Endometrial microvascular endothelial cells (primary cell): ENCODE measurements around the gene CDH22. TPM values are rescaled to one million over a fixed set of nuclear protein-coding genes. Genes with fewer than 3 reads are reported as not detected.

ENCODE experiments used
- in situ Hi-C: cut with HindIII; loops from 2 replicates; pipeline ENCODE4 v1.10.0; 2017; ENCODE audit warnings: low sequenced_read_pairs, low pct_unique_long_range_greater_than_20kb; ENCODE audit errors: inconsistent ontology term
- total RNA-seq: library from RNA; depleted of rRNA; stranded (reverse); fragments of >200 nt; gene quantifications from one replicate; pipeline ENCODE4 v1.2.3, GENCODE V29; 2015; ENCODE audit errors: inconsistent ontology term

Gene CDH22, protein sequence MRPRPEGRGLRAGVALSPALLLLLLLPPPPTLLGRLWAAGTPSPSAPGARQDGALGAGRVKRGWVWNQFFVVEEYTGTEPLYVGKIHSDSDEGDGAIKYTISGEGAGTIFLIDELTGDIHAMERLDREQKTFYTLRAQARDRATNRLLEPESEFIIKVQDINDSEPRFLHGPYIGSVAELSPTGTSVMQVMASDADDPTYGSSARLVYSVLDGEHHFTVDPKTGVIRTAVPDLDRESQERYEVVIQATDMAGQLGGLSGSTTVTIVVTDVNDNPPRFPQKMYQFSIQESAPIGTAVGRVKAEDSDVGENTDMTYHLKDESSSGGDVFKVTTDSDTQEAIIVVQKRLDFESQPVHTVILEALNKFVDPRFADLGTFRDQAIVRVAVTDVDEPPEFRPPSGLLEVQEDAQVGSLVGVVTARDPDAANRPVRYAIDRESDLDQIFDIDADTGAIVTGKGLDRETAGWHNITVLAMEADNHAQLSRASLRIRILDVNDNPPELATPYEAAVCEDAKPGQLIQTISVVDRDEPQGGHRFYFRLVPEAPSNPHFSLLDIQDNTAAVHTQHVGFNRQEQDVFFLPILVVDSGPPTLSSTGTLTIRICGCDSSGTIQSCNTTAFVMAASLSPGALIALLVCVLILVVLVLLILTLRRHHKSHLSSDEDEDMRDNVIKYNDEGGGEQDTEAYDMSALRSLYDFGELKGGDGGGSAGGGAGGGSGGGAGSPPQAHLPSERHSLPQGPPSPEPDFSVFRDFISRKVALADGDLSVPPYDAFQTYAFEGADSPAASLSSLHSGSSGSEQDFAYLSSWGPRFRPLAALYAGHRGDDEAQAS
- total RNA-seq = not detected

- in situ Hi-C loops = no loop called here
Observed at GRCh38 chr20:46308258-46309157, at the start of gene CDH22. CDH22 (minus strand) TSS chr20:46308498; CDS start chr20:46251294, 57,204 bp downstream.

DNA sequence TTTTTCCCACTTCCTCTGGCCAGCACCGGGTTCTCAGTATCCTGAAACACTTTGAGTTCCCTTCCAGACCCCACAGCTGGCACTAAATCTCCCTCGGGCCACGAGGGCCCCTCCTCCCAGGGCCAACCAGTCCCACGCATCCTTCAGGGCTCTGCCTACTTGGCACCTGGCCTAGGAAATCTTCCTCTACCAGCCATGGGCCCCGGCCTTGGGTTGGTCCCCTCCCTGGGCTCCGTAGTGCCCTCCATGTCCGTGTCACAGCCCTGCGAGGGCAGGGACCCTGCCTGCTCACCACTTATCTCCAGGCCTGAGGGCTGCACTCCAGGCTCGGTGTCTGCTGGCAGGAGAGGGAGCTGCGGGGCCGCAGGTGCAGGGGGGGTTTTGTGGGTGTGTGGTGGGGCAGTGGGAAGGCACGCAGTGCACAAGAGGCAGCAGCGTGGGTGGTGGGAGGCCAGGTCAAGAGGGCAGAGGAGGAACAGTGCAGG is 48.8 kb upstream of the CDH22 start:
- in situ Hi-C loops = no loop called here

DNA sequence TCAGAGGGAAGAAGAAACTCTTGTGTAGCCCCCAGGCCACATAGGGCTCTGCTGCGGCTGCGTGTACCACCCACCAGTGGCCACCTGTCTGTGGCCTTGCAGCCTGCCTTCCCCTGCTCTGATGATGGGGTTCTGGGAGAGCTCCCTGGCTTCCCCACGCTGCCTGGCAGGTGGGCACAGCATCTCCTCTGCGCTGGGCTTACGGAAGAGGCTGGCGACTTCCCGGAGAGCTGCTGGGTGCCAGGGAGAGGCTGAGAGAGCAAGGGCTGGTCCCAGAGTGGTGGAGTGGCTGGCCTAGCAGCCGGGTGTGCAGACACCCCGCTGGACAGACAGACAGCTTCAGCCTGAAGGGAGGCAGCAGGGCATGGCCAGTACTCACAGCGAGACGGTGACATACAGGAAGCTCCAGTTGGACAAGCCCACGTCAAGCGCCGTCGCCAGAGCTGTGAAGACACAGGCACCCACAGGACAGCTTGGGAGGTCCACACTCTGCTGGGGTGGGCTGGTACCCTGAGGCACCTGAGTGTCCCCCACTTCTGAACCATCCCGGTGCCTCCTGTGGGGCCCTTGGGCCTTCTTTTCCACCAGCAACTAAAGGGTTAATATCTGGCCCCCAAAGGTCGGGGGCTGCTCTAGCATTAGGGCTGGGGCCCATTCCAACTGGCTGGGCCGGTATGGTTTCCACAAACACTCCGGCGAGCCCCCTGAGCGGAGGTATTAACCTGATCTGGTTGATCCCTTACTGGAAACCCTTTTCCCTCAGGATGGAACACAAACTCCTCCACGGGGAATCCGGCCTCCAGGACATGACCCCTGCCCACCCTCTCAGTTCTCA is 48.1 kb upstream of the CDH22 start:
- in situ Hi-C loops = no loop called here

GRCh38 chr20:46355778-46356177 is 47.5 kb upstream of the CDH22 start:
- in situ Hi-C loops = no loop called here

DNA sequence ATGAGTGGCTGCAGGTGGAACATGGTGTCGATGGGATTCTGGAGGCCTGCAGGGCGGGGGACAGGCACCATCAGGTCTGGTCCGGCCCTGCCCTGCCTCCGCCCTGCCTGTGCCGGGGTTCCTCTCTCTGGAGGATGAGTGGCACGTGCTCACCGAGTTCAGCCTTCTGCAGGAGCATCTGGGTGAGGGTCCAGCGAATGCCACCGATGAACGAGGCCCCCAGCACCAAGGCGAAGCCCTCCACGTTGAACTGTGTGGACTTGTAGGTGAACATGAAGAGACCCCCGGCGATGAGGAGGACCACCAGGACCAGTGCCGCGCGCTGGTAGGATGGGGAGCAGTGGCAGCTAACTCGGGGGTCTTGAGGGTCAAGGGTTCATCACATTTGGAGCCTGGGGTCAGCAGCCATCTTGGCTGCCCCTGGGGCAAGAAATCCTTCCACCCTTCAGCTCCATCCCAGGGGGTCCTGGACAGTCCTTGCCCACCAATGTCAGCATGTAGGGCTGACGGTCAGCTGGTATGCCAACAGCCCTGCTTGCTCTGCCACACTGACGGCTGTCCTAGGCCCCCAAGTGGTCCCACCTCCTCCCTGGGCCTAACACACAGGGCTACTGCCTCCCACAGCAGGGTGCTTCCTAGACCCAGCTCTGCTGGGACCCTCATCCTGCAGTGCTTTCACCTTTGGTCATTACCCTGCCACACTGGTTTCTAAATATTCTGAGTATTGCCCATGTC is 46.8 kb upstream of the CDH22 start:
- in situ Hi-C loops = no loop called here

DNA sequence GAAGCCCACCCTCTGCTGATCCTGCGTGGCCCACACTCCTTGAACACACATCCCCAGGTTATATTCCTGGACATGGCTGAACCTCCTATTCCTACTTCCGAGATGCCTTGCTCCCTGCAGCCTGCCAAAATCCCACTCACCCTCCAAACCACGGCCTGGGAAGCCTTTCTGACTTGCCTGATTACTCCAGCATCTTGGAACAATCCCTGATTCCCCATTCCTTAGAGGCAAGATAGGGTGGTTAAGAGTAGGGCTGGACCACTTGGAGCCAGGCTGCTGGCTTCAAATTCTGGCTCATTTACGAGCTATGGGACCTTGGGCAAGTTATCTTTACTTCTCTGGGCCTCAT is 45.9 kb upstream of the CDH22 start:
- in situ Hi-C loops = no loop called here

GRCh38 chr20:46353500-46354206 is 45.4 kb upstream of the CDH22 start:
- in situ Hi-C loops = no loop called here

- in situ Hi-C loops = no loop called here
Observed at GRCh38 chr20:46352370-46352938, 44.2 kb upstream of the CDH22 start.

DNA sequence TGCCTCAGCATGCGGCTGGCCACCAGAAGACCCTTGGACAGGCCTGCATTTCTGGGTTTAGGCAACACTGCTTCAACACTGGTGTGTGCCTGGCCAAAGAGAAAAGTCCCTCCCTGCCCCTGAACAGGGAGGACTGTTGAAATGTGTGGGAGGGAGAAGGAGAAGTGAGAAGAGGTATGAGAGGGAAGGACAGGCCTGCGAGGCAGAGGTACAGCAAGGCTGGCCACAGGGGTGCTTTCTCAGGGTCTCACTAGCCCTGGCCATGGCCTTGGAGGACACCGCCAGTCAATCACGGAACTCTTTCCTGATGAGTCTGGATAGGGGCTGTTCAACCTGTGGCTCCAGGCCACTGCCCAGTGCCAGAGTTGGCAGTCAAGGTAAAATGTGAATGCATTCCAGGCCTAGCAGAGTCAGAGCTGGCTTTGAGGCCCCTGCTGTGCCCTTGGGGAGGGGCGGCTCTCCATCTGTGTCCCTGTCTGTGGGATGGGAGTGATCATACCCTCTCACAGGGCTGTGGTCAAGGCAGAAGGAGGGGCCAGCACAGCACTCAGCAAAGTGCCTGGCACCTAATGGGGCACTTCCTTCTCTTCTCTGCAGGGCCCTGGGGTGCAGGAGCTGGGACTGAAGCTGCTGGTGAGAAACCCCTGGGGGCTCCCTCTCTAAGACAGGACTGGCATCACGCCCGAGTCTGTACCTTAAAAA is 43.2 kb upstream of the CDH22 start:
- in situ Hi-C loops = no loop called here

DNA sequence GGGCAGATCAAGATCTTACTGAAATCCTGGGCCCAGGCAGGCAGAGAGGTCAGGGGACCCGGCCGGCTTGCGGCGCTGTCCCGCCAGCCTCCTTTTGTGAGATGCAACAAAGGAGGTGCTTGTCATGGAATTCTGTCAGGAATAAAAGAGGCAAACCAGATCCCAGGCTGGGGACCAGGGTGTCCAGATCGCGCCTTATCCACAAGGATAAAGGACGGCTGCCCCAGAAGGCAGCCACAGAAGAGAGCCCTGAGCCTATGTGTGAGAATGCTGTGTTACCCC is 42.6 kb upstream of the CDH22 start:
- in situ Hi-C loops = no loop called here

- in situ Hi-C loops = no loop called here
Observed at GRCh38 chr20:46350201-46350985, 42.1 kb upstream of the CDH22 start.

DNA sequence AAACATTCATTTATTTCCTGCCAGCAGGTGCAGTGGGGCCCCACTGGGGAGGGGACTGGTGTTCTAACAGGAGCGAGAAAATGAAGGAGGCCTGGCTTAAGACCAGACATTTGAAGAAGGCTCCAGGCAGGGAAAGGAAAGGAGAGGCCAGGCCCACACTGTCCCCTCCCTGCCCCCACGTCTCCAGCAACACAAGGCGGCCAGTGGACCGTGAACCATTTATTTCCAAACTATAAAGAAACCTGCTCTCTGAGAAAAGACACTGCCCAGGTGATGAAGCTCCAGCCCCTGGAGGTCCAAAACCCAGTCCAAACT is 41.4 kb upstream of the CDH22 start:
- in situ Hi-C loops = no loop called here

GRCh38 chr20:46349035-46349741 is 40.9 kb upstream of the CDH22 start:
- in situ Hi-C loops = no loop called here

DNA sequence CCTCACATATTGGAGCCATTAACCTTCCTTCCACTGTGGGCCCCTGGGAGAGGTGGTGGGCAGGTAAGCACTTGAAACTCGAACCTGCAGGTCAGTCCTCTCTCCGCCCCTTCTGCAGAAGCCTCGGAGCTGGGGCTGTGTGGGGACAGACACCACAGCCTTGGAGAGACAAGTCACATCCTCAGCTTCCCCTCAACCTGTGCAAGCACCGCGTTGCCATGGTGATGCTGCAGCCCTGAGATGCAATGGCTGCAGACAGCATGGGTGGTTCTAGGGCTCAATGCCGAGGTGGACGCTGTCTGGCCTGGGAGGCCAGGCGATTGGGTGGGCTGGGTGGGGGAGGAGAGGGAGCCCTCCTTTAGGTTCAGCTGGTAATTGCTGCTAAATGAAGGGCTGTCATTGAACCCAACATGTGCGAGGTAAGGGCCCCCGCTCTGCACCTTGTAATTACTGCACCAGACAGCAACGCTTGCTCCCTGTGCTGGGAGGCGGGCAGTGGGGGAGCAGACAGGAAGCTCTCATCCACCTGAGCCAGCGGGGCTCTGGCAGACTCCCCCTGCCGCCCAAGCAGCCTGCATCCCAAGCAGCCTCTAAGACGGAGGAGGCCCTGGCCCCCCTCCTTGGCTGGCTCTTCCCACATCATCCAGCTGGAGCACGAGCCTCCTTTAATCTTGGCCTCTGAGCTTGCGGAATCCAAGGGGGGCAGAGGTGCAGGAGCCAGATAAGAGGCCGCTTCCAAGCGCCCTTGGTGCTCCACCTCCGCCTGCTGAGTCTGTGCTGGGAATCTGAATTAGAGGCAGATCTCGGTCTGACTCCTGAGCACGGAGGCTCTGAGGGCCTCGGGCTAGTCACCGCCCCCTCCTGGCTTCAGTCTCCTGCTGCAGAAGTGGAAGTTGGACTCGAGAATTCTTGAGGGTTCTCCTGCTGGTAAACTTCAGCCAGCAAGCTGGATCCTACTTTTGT is 39.8 kb upstream of the CDH22 start:
- in situ Hi-C loops = no loop called here
